HepG2 (cell line): ENCODE data around the gene TMEM132D. TPM values are rescaled to one million over a fixed set of nuclear protein-coding genes. Genes with fewer than 3 reads are reported as not detected.

Experiments used
- ATAC-seq: fragments of 200-7000 bp; cut with Tn5 transposase; 3 replicates; pipeline ENCODE4 v1.9.1; 2020; ENCODE audit warnings: mild to moderate bottlenecking, moderate library complexity
- BruUV-seq: library from RNA; stranded (reverse); fragments of 400-500 nt; replicated peaks from 2 replicates; lab custom pipeline; 2021; lab: Mats Ljungman, UMichigan
- CTCF ChIA-PET: fragments of 300-600 bp; formaldehyde crosslinking; extraction: SDS; loops from one replicate; lab custom pipeline; 2021; ENCODE audit warnings: low total read pairs, inconsistent platforms, low intra/inter-chr PET ratio; lab: Yijun Ruan, JAX
- POLR2A ChIA-PET: fragments of 350-600 bp; sonication (Branson Sonifier 250); formaldehyde crosslinking; loops from one replicate; lab custom pipeline; 2020; ENCODE audit warnings: antibody characterized with exemption, inconsistent platforms; lab: Yijun Ruan, JAX
- DNase-seq: peaks from one replicate; pipeline ENCODE4 v3.0.0-alpha.2; 2015; ENCODE audit warnings: low spot score
- FAIRE-seq: peaks from 3 replicates; lab custom pipeline; 2011; peaks lifted over from hg19 to GRCh38; lab: Jason Lieb, UNC
- H2AFZ ChIP-seq: one replicate; pipeline ENCODE4 v1.6.1; 2011; ENCODE audit warnings: low read length, inconsistent platforms
- H3K27ac ChIP-seq: fragments of 300-600 bp; 3 replicates; pipeline ENCODE4 v1.8.0; 2011; ENCODE audit warnings: mixed run types, mild to moderate bottlenecking, mixed read lengths, low read length, inconsistent platforms; ENCODE audit not compliant: insufficient read depth; ENCODE audit errors: extremely low read length
- H3K27me3 ChIP-seq, 2 experiments: fragments of 200-600 bp in 1 of 2; 2 replicates in 1 of 2; 3 replicates in 1 of 2; pipeline versions ENCODE4 v1.6.0 to v1.8.0; 2011; ENCODE audit warnings: low read length in 2 of 2, mild to moderate bottlenecking in 2 of 2, moderate library complexity in 2 of 2, inconsistent platforms in 1 of 2; ENCODE audit not compliant: insufficient read depth in 2 of 2, control insufficient read depth in 1 of 2
- H3K36me3 ChIP-seq, 2 experiments: fragments of 200-600 bp in 1 of 2; replicated peaks in 1 of 2; 2 replicates in 1 of 2; 3 replicates in 1 of 2; pipeline versions ENCODE4 v1.5.1 to v1.8.0; 2011; ENCODE audit warnings: low read length in 2 of 2, inconsistent platforms in 1 of 2; ENCODE audit not compliant: insufficient read depth in 2 of 2, control insufficient read depth in 1 of 2
- H3K4me1 ChIP-seq: 2 replicates; pipeline ENCODE4 v1.5.1; 2012; ENCODE audit warnings: low read length, inconsistent platforms; ENCODE audit not compliant: insufficient read depth
- H3K4me2 ChIP-seq: 2 replicates; pipeline ENCODE4 v1.6.0; 2011; ENCODE audit warnings: low read depth, low read length, inconsistent platforms
- H3K4me3 ChIP-seq, 3 experiments: fragments of 200-600 bp in 1 of 3; sonication (generic), shearing (Covaris generic) in 1 of 3; replicated peaks in 1 of 3; 2 replicates each; pipeline ENCODE4 v1.5.1; 2011 to 2016; ENCODE audit warnings: low read length in 3 of 3, inconsistent platforms in 2 of 3, low read depth in 2 of 3, mild to moderate bottlenecking in 2 of 3, control low read depth in 1 of 3, mixed read lengths in 1 of 3; ENCODE audit not compliant: insufficient read depth in 1 of 3
- H3K79me2 ChIP-seq: one replicate; pipeline ENCODE4 v1.6.1; 2011; ENCODE audit warnings: low read length, inconsistent platforms; ENCODE audit not compliant: insufficient read depth
- H3K9ac ChIP-seq: 2 replicates; pipeline ENCODE4 v1.6.0; 2011; ENCODE audit warnings: mild to moderate bottlenecking, low read depth, low read length, inconsistent platforms; ENCODE audit not compliant: insufficient read depth
- H3K9me3 ChIP-seq: 2 replicates; pipeline ENCODE4 v1.5.1; 2012; ENCODE audit warnings: mild to moderate bottlenecking, low read length
- H4K20me1 ChIP-seq: 2 replicates; pipeline ENCODE4 v1.6.0; 2011; ENCODE audit warnings: inconsistent platforms, mild to moderate bottlenecking, low read length, moderate library complexity; ENCODE audit not compliant: insufficient read depth
- HMG20B ChIP-seq: conservative IDR thresholded peaks from 2 replicates; pipeline ENCODE4 v1.6.1; 2016; ENCODE audit warnings: missing genetic modification reagents, missing compliant biosample characterization
- KMT2B ChIP-seq: IDR thresholded peaks from 2 replicates; pipeline ENCODE4 v1.6.1; 2016; ENCODE audit warnings: missing genetic modification reagents, missing compliant biosample characterization
- MEIS2 ChIP-seq: sonication (generic); formaldehyde crosslinking; IDR thresholded peaks from 2 replicates; pipeline ENCODE4 v1.9.0; 2021; ENCODE audit warnings: mild to moderate bottlenecking, missing genetic modification reagents
- NFAT5 ChIP-seq: sonication (generic); formaldehyde crosslinking; IDR thresholded peaks from 2 replicates; pipeline ENCODE4 v1.4.0; 2020; ENCODE audit warnings: missing genetic modification reagents
- RELA ChIP-seq: sonication (generic); formaldehyde crosslinking; IDR thresholded peaks from 2 replicates; pipeline ENCODE4 v1.4.0; 2020; ENCODE audit warnings: missing genetic modification reagents
- THAP9 ChIP-seq: sonication (generic); formaldehyde crosslinking; IDR thresholded peaks from 2 replicates; pipeline ENCODE4; 2020; ENCODE audit warnings: missing genetic modification reagents, mild to moderate bottlenecking, borderline replicate concordance
- UBTF ChIP-seq: sonication (generic); formaldehyde crosslinking; IDR thresholded peaks from 2 replicates; pipeline ENCODE4 v1.4.0; 2020; ENCODE audit warnings: mild to moderate bottlenecking, missing genetic modification reagents
- XBP1 ChIP-seq: sonication (generic); formaldehyde crosslinking; IDR thresholded peaks from 2 replicates; pipeline ENCODE4 v1.5.0; 2020; ENCODE audit warnings: missing genetic modification reagents
- ZFP62 ChIP-seq: sonication (generic); formaldehyde crosslinking; IDR thresholded peaks from 2 replicates; pipeline ENCODE4 v1.4.0; 2020; ENCODE audit warnings: missing genetic modification reagents
- ZGPAT ChIP-seq: IDR thresholded peaks from 2 replicates; pipeline ENCODE4 v1.6.1; 2016; ENCODE audit warnings: mild to moderate bottlenecking
- ZNF431 ChIP-seq: sonication (generic); formaldehyde crosslinking; IDR thresholded peaks from 2 replicates; pipeline ENCODE4 v1.9.0; 2022; ENCODE audit warnings: missing genetic modification reagents, low read depth, mild to moderate bottlenecking, borderline replicate concordance
- ZNF614 ChIP-seq: IDR thresholded peaks from 2 replicates; pipeline ENCODE4 v1.6.1; 2018; ENCODE audit warnings: missing biosample characterization, missing genetic modification reagents, inconsistent platforms, borderline replicate concordance
- ZNF740 ChIP-seq: sonication (generic); formaldehyde crosslinking; IDR thresholded peaks from 2 replicates; pipeline ENCODE4 v1.4.0; 2020; ENCODE audit warnings: missing genetic modification reagents
- WGBS: methylation state at CpG from one replicate; pipeline ENCODE4 v1.1.6; 2017; ENCODE audit warnings: low lambda C conversion rate; 5-methylcytosine and 5-hydroxymethylcytosine counted together
- in situ Hi-C: cut with HindIII; loops from 2 replicates; pipeline ENCODE4 v1.10.0; 2017; ENCODE audit warnings: low pct_unique_long_range_greater_than_20kb; ENCODE audit not compliant: extremely low pct_ligation_motif_present
- intact Hi-C: fragments of 100-400 bp; cut with micrococcal nuclease; formaldehyde crosslinking; loops from one replicate; pipeline ENCODE4 v1.10.0; 2022; ENCODE audit not compliant: unreplicated experiment
- polyA plus RNA-seq, 8 experiments: library from polyadenylated mRNA; depleted of rRNA in 3 of 8; stranded (reverse) in 7 of 8; unstranded in 1 of 8; fragments of >200 nt; fragmentation: Illumina TruSeq in 4 of 8; extraction: Trizol in 4 of 8; gene quantifications; 2 replicates each; pipeline versions ENCODE4 v1.2.1 to v1.2.3, GENCODE V29; 2011 to 2016; ENCODE audit warnings: low read depth in 4 of 8, missing spikeins in 1 of 8, mixed read lengths in 1 of 8; ENCODE audit not compliant: insufficient read depth in 1 of 8
- total RNA-seq, 5 experiments: library from RNA; depleted of rRNA; stranded (reverse); fragments of >200 nt; fragmentation: Illumina TruSeq; extraction: Trizol; gene quantifications; 2 replicates each; pipeline ENCODE4 v1.2.3, GENCODE V29; 2016; ENCODE audit warnings: low read depth in 1 of 5

Gene TMEM132D
- total and polyA plus RNA-seq, 2 of the 13 experiments (the other 11 are each of a cell fraction or from before 2014, with no cell fraction given): not detected

GRCh38 chr12:129101404-129101803 is 802.4 kb downstream of the TMEM132D start:
- in situ Hi-C loops: no loop called here
- WGBS: 6% methylated on average over 5 of the region's 5 CpGs
- TF ChIP-seq KMT2B (CRISPR knock-in tag) (no peak), UBTF (CRISPR knock-in tag) (no peak), NFAT5 (CRISPR knock-in tag) (no peak), ZGPAT (CRISPR knock-in tag) (no peak), ZNF614 (CRISPR knock-in tag) (no peak), ZFP62 (CRISPR knock-in tag) (no peak), HMG20B (no peak), THAP9 (CRISPR knock-in tag) (no peak), MEIS2 (CRISPR knock-in tag) (no peak), ZNF431 (no peak), ZNF740 (no peak), XBP1 (no peak), RELA (no peak)

More at GRCh38 chr12:129101404-129101803, 802.4 kb downstream of the TMEM132D start:
- Histone ChIP-seq H3K9me3 (no peaks in the 10 kb centered on the region), H2AFZ (no peak overlapping the region), H3K9ac (no peak overlapping the region), H4K20me1 (no peaks in the 10 kb centered on the region), H3K4me3 (no peak overlapping the region), H3K27ac (no peak overlapping the region), H3K4me2 (no peak overlapping the region), H3K79me2 (no peaks in the 10 kb centered on the region), H3K27me3 (no peaks in the 10 kb centered on the region; a peak in 1 of 5 replicates), H3K36me3 (no peaks in the 10 kb centered on the region), H3K4me1 (no peaks in the 10 kb centered on the region)
- intact Hi-C loops: no loop called here
- DNase-seq: no peak
- ChIA-PET POLR2A (no interaction called here), CTCF (no interaction called here)
- ATAC-seq: no peak
- no peak for FAIRE-seq
- no TSS peak for BruUV-seq
